ENCODE results near the gene N4BP2L2. TPM values are rescaled to one million over a fixed set of nuclear protein-coding genes. Genes with fewer than 3 reads are reported as not detected.

The N4BP2L2 gene
- total and polyA plus RNA-seq, 7 donors = 22.0 to 232 (median 160) TPM

DNA sequence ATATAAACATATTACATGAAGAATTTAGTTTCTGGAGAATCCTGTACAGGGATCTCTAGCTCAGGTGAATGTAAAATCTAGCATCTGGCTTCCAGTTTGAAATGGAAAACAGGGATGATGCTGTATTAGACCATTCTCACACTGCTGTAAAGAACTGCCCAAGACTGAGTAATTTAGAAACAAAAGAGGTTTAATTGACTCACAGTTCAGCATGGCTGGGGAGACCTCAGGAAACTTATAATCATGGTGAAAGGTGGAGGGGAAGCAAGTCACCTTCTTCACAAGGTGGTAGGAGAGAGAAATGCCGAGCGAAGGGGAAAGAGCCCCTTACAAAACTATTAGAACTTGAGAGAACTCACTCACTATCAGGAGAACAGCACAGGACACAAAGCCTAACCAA lies 17.0 kb upstream of the N4BP2L2 start:
- H3K27me3 ChIP-seq = no peaks in the 10 kb centered on the region
- H3K4me1 ChIP-seq = no peaks in the 10 kb centered on the region
- 94 to 98% methylated on average over 2 of the region's 2 CpGs for WGBS, 2 donors
- no peak overlapping the region for H3K27ac ChIP-seq
- TF ChIP-seq POLR2A (IDR thresholded peaks at IDR 0.05) (no peak), EP300 (IDR thresholded peaks at IDR 0.05) (no peak), POLR2AphosphoS5 (IDR thresholded peaks at IDR 0.05) (no peak)
- TF ChIP-seq, protein P1, sequence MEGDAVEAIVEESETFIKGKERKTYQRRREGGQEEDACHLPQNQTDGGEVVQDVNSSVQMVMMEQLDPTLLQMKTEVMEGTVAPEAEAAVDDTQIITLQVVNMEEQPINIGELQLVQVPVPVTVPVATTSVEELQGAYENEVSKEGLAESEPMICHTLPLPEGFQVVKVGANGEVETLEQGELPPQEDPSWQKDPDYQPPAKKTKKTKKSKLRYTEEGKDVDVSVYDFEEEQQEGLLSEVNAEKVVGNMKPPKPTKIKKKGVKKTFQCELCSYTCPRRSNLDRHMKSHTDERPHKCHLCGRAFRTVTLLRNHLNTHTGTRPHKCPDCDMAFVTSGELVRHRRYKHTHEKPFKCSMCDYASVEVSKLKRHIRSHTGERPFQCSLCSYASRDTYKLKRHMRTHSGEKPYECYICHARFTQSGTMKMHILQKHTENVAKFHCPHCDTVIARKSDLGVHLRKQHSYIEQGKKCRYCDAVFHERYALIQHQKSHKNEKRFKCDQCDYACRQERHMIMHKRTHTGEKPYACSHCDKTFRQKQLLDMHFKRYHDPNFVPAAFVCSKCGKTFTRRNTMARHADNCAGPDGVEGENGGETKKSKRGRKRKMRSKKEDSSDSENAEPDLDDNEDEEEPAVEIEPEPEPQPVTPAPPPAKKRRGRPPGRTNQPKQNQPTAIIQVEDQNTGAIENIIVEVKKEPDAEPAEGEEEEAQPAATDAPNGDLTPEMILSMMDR (IDR thresholded peaks at IDR 0.05) = no peak
- no peak overlapping the region for H3K4me3 ChIP-seq
- H3K9me3 ChIP-seq = no peaks in the 10 kb centered on the region
- no peaks in the 10 kb centered on the region for H3K36me3 ChIP-seq
- no peak for DNase-seq
- intact Hi-C loops (cut with DNase I) = no loop called here

DNA sequence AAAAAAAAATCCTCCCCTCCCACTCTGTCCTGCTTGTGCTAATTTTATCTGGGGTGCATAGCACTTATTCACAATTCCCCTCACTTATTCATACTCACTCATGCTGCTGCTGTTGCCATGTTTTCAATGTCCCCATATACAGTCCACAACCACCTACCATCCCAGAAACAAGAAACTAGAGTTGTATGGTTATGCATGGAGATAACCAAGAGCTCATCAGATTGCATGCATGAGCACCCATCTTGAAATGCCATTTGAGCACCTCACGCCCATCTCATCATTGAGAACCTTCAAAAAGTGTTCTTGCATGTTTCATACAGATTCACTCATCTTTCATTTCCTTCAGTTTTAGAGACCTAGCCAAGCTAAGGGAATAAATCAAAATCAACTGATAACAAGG lies 15.1 kb upstream of the N4BP2L2 start:
- DNase-seq = no peak
- H3K27me3 ChIP-seq = no peaks in the 10 kb centered on the region
- no peaks in the 10 kb centered on the region for H3K36me3 ChIP-seq
- TF ChIP-seq, protein P1 (IDR thresholded peaks at IDR 0.05) = no peak
- TF ChIP-seq POLR2AphosphoS5 (IDR thresholded peaks at IDR 0.05) = no peak
- no peak for TF ChIP-seq EP300 (IDR thresholded peaks at IDR 0.05)
- TF ChIP-seq POLR2A (IDR thresholded peaks at IDR 0.05) = no peak
- no peak overlapping the region for H3K27ac ChIP-seq
- 91 to 94% methylated on average over 1 of the region's 1 CpG for WGBS, 2 donors
- H3K4me1 ChIP-seq = no peaks in the 10 kb centered on the region
- intact Hi-C loops (cut with DNase I) = no loop called here
- no peaks in the 10 kb centered on the region for H3K9me3 ChIP-seq
- H3K4me3 ChIP-seq = no peak overlapping the region

DNA sequence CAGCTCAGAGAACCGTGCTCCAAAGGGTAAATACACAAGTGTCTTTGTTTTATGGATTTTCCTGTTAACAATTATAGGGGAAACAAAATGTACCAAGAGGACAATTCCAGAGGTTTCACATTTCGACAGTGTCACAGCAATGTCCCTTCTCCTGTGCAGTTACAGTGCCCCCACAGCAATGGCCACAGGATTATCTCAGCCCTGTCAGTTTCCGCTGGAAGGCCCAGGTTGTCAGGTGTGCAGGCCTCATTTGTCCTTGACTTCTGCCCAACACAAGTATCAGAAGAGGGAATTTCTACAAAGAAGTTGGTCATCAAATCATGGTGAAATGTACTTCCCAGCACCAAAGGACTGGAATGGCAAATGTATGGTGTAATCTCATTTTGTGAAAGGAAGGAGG lies 11.2 kb upstream of the N4BP2L2 start:
- intact Hi-C loops (cut with DNase I) = no loop called here
- Histone ChIP-seq H3K27ac (no peak overlapping the region), H3K9me3 (no peaks in the 10 kb centered on the region), H3K4me3 (no peak overlapping the region), H3K36me3 (no peaks in the 10 kb centered on the region), H3K27me3 (no peaks in the 10 kb centered on the region), H3K4me1 (no peaks in the 10 kb centered on the region)
- WGBS, 2 donors = 88 to 89% methylated on average over 3 of the region's 3 CpGs
- TF ChIP-seq POLR2A (IDR thresholded peaks at IDR 0.05) (no peak), EP300 (IDR thresholded peaks at IDR 0.05) (no peak), POLR2AphosphoS5 (IDR thresholded peaks at IDR 0.05) (no peak)
- TF ChIP-seq, protein P1 (IDR thresholded peaks at IDR 0.05) = no peak
- no peak for DNase-seq

DNA sequence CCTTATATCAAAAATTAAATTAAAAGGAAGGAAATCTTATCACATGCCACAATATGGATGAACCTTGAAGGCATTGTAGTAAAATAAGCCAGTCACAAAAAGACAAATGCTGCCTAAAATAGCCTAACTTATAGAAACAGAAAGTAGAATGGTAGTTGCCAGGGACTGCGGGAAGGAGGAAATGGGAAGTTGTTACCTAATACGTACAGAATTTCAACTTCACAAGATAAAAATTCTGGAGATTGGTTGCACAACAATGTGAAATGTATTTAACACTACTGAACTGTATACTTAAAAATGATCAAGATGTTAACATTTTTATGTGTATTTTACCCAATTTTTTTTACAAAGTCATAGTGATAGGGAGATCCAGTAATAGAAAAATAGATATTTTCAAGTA lies 10.2 kb upstream of the N4BP2L2 start:
- H3K36me3 ChIP-seq = no peaks in the 10 kb centered on the region
- no peaks in the 10 kb centered on the region for H3K27me3 ChIP-seq
- no peaks in the 10 kb centered on the region for H3K9me3 ChIP-seq
- H3K4me1 ChIP-seq = no peaks in the 10 kb centered on the region
- no peak overlapping the region for H3K4me3 ChIP-seq
- intact Hi-C loops (cut with DNase I) = no loop called here
- WGBS, 2 donors = 21 to 63% methylated on average over 2 of the region's 2 CpGs
- no peak for DNase-seq
- no peak overlapping the region for H3K27ac ChIP-seq
- no peak for TF ChIP-seq POLR2A (IDR thresholded peaks at IDR 0.05)
- TF ChIP-seq POLR2AphosphoS5 (IDR thresholded peaks at IDR 0.05) = no peak
- TF ChIP-seq EP300 (IDR thresholded peaks at IDR 0.05) = no peak
- TF ChIP-seq, protein P1 (IDR thresholded peaks at IDR 0.05) = no peak

DNA sequence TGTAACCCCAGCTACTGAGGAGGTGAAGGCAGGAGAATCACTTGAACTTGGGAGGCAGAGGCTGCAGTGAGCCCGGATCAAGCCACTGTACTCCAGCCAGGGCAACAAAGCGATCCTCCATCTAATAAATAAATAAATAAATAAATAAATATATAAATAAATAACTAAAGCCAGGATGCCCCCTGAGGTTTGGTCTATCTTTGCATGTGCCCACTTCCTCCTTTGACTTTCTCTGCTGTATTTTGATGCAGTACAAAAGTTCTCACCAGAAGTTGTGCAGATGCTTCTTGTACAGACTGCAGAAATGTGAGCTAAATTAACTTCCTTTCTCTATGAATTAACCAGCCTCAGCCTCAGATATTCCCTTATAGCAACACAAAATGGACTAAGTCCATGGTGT lies 6.5 kb upstream of the N4BP2L2 start:
- no peak for DNase-seq
- H3K27ac ChIP-seq = no peak overlapping the region
- H3K27me3 ChIP-seq = no peaks in the 10 kb centered on the region
- WGBS, 2 donors = 94 to 95% methylated on average over 2 of the region's 2 CpGs
- intact Hi-C loops (cut with DNase I) = no loop called here
- TF ChIP-seq EP300 (IDR thresholded peaks at IDR 0.05) = no peak
- no peak for TF ChIP-seq POLR2A (IDR thresholded peaks at IDR 0.05)
- no peak for TF ChIP-seq POLR2AphosphoS5 (IDR thresholded peaks at IDR 0.05)
- TF ChIP-seq, protein P1 (IDR thresholded peaks at IDR 0.05) = no peak
- no peak overlapping the region for H3K4me3 ChIP-seq
- no peaks in the 10 kb centered on the region for H3K36me3 ChIP-seq
- no peaks in the 10 kb centered on the region for H3K4me1 ChIP-seq
- no peaks in the 10 kb centered on the region for H3K9me3 ChIP-seq
